Measurements from ENCODE around the gene NUP62CL.

NUP62CL gene

DNA sequence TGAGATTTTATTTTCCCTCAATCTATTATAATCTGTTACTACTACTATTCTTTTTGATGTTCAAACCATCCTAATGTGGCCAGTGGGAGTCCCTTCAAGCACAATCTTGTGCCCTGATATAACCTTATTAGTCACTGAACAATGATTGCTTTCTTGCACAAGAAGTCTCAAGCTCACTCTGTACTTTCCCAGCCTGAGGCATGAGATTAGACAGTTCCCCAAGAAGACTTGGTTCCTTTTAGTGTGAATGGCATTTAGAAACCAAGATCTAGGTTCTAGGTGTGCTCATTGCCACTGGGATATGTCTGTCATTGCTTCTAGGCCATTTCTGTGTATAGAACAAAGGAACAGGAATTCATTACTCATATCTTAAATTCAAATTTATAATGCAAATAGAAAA, 59.6 kb downstream of the NUP62CL start:
- DNase-seq, result no peak

DNA sequence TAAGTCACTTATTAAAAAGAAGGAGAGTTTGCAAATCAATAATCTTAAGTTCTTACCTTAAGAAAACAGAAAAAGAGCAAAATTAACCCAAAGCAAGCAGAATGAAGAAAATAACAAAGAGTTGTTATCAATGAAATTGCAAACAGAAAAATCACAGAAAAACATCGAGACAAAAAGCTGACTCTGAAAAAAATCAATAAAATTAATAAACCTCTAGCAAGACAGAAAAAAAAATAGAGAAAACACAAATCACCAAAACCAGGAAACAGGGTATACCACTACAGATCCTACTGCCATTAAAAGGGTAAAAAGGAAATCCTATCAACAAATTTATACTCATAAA, 70.3 kb downstream of the NUP62CL start:
- DNase-seq, result no peak

DNA sequence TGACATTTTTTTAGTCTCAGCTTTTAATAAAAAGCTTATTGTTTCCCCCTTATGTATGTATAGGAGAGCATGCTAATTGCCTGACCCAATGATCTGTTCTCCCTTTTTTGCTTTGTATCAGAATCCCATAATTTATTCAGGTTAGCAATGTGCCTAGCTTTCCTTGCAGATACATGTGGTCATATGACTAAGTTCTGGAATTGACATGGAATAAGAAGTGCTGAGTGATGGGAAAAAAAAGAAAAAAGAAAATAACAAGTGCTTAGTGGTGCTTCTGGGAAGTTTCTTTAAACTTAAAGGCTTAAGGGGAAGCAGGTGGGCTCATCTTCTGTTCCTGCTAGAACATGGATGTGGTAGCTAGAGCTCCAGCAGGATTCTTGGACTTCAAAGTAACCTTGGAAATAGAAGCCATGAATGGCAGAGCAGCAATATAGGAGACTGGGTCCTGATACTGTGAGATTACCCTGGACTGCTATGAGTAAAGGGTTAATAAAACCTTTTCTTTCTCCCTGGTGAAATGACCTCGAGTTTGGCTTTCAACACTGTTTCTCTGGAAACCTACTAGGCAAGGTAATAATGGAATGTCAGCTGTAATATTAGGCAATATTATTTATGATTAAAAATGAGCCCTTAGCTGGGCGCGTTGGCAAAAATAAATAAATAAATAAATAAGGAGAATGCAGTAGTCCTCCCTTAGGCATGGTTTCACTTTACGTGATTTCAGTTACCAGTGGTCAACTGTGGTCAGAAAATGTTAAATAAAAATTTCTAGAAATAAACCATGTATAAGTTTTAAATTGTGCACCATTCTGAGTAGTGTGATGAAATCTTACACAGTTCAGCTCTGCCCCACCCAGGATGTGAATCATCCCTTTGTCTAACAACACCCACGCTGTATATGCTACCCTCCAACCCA, 70.9 kb downstream of the NUP62CL start:
- no peak for DNase-seq

DNA sequence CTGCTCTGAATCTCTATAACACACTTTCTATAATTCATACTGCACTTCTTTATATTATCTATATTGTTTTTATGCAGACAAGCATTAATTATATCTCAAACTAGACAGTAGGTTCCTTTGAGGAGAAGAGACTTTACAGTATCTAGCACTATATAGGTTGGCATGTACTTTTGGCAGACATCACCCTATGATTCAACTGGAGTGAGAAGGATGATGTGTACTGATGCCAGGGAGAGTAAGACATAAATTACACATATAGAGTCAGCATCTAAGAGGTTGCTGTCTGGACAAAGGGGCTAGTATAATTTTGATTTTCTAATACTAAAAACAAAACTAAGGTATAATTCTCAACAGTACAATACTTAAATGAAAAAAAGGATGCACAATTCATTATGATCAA, 82.5 kb downstream of the NUP62CL start:
- no peak for DNase-seq

DNA sequence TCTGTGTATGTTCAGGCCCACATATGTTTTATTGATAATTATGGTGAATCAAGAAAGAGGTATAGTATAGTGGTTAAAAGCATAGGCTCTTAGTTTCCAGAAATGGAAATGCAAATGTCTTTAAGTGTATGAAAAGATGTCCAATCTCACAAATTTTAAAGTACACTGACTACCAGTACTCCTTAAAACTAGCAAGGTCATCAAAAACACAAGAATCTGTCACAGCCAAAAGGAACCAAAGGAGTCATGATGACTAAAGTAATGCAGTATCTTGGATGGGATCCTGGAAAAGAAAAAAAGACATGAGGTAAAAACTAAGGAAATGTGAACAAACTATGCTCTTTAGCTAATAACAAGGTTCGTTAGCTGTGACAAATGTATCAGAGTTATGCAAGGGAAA, 87.0 kb downstream of the NUP62CL start:
- DNase-seq, result no peak

DNA sequence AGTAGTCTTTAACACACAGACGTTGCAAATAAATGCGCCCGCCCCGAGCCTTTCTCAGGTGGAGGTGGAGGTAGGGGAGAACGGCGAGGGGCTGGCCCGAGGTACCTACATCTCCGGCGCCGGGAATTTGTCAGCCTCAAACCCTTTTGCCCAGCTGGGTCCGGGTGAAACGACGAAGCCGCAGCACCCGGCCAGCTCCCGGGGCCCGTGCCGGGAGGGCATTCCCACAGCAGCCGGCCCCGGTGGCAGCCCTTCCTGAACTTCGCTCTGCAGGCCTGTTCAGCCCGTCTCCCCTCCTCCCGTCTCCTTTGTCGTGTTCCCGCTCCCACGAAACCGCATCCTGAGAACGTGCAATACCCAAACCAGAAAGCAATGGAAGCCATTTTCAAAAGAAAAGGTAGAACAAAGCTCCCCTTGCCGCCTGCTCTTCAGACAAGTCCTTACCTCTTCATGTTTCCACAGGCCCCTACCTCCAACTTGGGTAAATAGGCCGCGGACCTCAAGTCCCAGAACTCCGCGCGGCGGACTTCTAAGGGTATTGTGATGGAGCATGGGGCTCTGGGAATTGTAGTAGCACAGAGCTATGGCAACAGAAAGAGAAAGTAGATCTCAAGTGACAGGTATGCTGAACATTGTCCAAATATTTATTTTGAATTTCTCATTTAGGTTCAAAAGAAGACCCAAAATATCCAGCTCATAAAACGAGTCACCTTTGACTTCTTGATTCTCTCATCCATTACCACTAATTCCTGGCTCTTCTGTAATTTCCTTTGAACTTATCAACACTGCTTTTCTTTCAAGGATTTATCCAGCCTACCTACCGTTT, 87.7 kb downstream of the NUP62CL start, which contains the start of gene RBM41:
TSS of gene RBM41 (minus strand) at position 501 of the 826 bp plus-strand sequence. CDS start at position 452, 49 bp downstream.
- DNase-seq, result peak; percentile 62

DNA sequence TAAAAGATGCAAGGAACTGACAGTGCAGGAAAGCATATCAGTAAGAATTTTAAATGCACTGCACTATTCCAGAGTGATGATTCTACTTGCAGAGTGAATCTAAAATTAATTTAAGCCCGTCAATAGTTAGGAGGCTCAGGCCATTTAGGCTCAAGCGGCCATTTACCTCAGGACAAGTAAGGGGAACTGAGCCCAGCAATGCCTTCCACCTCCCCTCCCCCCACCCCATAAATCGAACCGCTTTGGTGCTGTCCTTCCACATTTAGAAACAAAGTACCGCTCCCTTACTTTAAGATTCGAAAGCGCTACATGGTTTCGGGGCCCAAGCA, 88.3 kb downstream of the NUP62CL start:
- DNase-seq, result no peak

DNA sequence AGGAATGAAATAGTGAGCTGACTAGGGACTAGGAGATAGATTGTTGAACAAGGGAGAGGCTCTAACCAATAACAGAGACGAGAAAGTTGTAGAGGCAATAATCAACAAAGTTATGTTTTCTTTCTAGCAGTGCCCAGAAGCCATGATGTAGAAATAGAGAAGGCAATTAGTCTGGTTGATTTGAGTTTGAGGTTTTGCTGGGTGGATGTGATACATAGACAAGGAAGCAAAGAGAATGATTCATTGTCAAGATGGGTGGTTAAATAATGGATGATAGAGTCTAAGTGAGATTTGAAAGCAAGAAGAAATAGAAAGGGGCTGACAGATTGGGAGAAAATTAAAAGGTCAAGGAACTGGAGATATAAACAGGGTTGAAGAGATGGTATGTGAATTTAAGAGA, 98.8 kb downstream of the NUP62CL start:
- no peak for DNase-seq

DNA sequence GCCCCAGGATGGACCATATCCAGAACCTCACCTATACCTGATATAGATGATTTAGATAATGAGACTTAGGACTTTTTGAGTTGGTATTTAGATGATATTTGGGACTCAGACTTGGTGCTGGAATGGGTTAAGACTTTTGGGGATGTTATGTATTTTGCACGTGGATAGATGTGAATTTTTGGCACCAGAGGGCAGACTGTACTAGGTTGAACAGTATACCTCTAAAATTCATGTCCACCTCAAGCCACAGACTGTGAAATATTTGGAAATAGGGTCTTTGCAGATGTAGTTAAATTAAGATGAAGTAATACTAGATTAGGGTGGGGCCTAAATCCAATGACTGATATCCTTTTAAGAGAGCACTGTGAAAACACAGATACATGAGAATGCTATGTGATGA, 103.3 kb downstream of the NUP62CL start:
- no peak for DNase-seq

DNA sequence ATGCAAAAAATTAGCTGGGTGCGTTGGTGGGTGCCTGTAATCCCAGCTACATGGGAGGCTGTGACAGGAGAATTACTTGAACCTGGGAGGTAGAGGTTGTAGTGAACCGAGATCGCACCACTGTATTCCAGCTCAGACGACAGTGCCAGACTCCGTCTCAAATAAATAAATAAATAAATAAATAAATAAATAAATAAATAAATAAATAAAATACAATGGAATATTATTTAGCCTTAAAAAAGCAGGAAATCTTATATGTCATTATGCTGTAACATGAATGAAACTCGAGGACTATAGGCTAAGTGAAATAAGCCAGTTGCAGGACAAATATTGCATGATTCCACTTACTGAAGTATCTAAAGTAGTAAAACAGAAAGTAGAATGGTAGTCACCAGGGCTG, 130.1 kb downstream of the NUP62CL start:
- DNase-seq, result no peak
